SK-N-MC (cell line): ENCODE results near the gene ACACA.

ENCODE experiments used
- EZH2 ChIP-seq: fragments of 200-600 bp; sonication (generic); IDR thresholded peaks from one replicate; pipeline ENCODE4 v1.6.1; 2017; ENCODE audit warnings: antibody characterized with exemption
- FOXP2 ChIP-seq: optimal IDR thresholded peaks from 2 replicates; pipeline ENCODE3; 2011; ENCODE audit warnings: mild to moderate bottlenecking, moderate library complexity; ENCODE audit not compliant: insufficient read depth; ENCODE audit errors: extremely low read length, control extremely low read depth
- POLR2AphosphoS5 ChIP-seq: IDR thresholded peaks from 2 replicates; pipeline ENCODE4 v1.6.1; 2012; ENCODE audit warnings: mild to moderate bottlenecking, low read depth, low read length, borderline replicate concordance

GRCh38 chr17:37142294-37142896 lies 264.2 kb downstream of the ACACA start:
- no peak for TF ChIP-seq POLR2AphosphoS5
- no peak for TF ChIP-seq EZH2
- no peak for TF ChIP-seq FOXP2
